22Rv1 (cell line): ENCODE results near the gene NEK8.

ENCODE experiments used
- CTCF ChIP-seq: fragments of 450-650 bp; IDR thresholded peaks from 2 replicates; pipeline ENCODE4 v1.5.1; 2017; ENCODE audit warnings: mild to moderate bottlenecking
- ZFX ChIP-seq: fragments of 450-650 bp; IDR thresholded peaks from 2 replicates; pipeline ENCODE4 v1.6.1; 2017; ENCODE audit warnings: antibody characterized with exemption, borderline replicate concordance

DNA sequence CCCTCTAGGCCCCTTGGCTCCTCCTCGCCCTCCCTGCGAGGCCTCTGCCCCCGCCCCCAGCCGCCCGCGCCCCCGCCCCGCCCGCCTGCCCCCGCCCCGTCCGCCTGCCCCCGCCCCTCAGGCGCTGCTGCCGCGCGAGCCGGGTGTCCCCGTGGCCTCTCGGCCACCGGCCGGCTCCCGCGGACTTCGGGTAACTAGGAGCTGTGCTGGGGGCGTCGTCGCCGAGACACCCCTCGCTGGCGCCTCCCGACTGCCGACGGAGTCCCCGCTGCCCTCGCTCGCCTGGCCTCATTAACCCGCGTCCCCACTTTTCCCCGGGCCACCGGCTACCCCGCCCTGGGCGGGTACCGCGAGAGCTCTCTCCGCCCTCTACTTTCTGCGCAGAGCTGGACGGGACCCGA, 2.4 kb upstream of the NEK8 start, which contains the start of gene TLCD1:
- TF ChIP-seq CTCF = no peak
- no peak for TF ChIP-seq ZFX
